AG09319 (cell line): ENCODE data around the gene TMEM222.

ENCODE experiments used
- DNase-seq: peaks from one replicate; pipeline ENCODE4 v3.0.0-alpha.2; 2010; ENCODE audit warnings: low read depth; ENCODE audit errors: extremely low read depth
- TF ChIP-seq, protein P1 (sequence below): IDR thresholded peaks from 2 replicates; pipeline ENCODE4 v1.5.1; 2011; ENCODE audit warnings: low read depth, mild to moderate bottlenecking, inconsistent platforms, low read length, moderate library complexity

TMEM222 gene

DNA sequence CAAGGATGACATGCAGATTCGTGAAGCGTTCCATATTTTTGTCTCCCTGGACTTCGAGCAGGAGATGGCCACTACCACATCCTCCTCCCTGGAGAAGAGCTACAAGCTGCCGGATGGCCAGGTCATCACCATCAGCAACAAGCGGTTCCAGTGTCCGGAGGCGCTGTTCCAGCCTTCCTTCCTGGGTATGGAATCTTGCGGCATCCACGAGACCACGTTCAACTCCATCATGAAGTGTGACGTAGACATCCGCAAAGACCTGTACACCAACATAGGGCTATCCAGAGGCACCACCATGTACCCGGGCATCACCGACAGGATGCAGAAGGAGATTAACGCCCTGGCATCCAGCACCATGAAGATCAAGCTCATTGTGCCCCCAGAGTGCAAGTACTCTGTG lies 3.3 kb downstream of the TMEM222 start:
- TF ChIP-seq, protein P1, sequence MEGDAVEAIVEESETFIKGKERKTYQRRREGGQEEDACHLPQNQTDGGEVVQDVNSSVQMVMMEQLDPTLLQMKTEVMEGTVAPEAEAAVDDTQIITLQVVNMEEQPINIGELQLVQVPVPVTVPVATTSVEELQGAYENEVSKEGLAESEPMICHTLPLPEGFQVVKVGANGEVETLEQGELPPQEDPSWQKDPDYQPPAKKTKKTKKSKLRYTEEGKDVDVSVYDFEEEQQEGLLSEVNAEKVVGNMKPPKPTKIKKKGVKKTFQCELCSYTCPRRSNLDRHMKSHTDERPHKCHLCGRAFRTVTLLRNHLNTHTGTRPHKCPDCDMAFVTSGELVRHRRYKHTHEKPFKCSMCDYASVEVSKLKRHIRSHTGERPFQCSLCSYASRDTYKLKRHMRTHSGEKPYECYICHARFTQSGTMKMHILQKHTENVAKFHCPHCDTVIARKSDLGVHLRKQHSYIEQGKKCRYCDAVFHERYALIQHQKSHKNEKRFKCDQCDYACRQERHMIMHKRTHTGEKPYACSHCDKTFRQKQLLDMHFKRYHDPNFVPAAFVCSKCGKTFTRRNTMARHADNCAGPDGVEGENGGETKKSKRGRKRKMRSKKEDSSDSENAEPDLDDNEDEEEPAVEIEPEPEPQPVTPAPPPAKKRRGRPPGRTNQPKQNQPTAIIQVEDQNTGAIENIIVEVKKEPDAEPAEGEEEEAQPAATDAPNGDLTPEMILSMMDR = no peak
- DNase-seq = no peak

DNA sequence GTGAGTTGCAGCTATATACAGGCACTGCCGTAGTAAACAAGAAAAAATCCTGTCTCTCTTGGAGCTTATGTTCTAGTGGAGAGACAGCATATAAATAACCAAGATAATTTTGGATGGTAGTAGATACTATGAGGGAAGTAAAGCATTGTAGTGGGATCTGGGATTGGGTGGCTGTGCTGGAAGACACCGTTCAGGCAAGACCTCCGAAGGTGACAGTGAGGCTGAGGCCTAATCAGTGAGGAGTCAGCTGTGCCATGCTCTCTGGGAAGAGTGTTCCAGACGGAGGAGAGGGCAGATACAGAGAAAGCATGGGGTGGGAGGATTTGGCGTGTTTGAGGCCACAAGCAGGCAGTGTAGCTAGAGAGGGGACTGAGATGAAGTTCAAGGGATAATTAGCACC lies 6.0 kb downstream of the TMEM222 start:
- DNase-seq = no peak
- TF ChIP-seq, protein P1 = no peak

- TF ChIP-seq, protein P1 = no peak
- no peak for DNase-seq
Observed at GRCh38 chr1:27330786-27331185, 8.8 kb downstream of the TMEM222 start.

DNA sequence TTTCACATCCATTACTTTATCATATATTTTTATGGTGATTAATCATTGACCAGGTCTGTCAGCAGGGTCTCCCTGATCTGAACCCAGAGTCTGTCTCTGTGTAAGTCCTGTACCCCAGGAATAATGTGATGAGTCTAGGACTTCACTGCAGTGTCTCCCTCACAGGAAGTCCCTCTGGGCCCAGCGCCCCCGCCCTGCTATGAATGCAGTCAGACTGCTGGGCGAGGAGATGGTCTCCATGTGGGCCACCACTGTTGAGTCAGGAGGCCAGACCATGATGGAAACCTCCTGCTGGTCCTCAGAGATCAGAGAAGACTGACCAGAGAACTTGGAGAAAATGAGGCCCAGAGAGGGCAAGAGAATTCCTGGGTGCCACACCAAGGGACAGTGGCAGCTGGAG lies 9.5 kb downstream of the TMEM222 start:
- DNase-seq = no peak
- TF ChIP-seq, protein P1 = no peak

DNA sequence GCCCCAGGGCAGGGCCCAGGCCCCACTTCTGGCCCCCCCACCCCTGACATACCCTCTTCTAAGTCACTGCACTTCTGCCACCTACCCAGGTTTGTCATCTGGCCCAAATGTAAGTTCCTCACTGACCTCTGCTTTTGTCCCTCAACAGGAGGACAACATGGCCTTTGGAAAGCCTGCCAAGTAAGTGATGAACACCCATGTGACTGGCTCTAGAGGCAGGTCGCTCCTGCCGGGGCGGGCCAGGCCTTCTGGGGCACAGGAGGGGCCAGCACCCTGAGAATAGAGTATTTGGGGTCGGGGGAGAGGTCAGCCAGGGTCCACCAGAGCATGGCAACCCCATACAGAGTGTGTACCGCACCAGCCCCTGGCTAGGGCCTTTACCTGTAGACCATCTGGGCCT lies 10.0 kb downstream of the TMEM222 start:
- TF ChIP-seq, protein P1 = no peak
- no peak for DNase-seq

DNA sequence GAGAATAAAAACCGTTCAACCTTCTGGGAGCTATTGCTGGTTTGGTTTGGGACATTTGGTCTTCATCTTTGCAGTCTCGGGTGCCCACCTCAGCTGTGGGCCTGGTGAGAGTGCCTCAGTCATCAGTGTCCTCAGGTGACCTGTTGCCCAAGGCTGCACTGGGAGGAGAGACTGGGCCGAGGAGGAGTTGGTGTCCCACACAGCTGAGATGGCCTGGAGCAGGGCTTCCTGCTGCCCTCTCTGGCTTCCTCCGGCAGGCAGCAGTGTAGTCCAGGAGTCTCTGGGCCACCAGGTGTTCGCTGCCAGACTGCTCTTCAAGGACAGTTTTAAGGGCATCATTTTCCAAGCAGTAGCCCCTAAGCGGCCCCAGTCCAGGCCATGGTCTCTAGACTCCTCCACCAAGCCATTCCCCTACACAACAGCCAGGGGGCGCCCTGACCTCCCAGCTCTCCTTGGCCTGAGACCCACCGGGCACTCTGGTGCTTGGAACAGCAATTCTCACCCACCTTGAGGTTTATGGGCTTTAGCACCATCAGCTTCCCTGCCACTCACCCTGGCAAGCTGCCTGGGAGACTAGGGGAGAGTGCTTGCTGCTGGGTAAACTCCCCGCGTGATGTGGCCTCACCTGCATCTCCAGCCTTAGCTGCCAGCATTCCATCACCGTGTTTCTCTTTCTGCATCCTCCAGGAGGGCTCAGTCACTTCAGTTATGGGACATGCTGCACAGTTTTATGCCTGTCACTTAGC lies 10.7 kb downstream of the TMEM222 start:
- TF ChIP-seq, protein P1 = peak; percentile 87
- DNase-seq = no peak

GRCh38 chr1:27333717-27334279 lies 11.8 kb downstream of the TMEM222 start:
- TF ChIP-seq, protein P1 = no peak
- no peak for DNase-seq
